Measurements from ENCODE around the gene DLX2. TPM values are rescaled to one million over a fixed set of nuclear protein-coding genes. Genes with fewer than 3 reads are reported as not detected.

Gene DLX2
- total and polyA plus RNA-seq, 2 of the 13 experiments (the other 11 are each of a cell fraction or from before 2014, with no cell fraction given), result 0.07 to 0.15 TPM

GRCh38 chr2:172085460-172086159, 17.1 kb downstream of the DLX2 start, which contains the start of gene DLX1 (continued):
- peak; percentile 9; the same call in 1 of the 2 replicates for TF ChIP-seq GATAD2A (CRISPR knock-in tag; IDR thresholded peaks at IDR 0.05)
- peak; percentile 91 for TF ChIP-seq CHD2 (IDR thresholded peaks at IDR 0.05; ENCODE audit: low read depth, low read length)
- TF ChIP-seq PAXIP1 (CRISPR knock-in tag; conservative IDR thresholded peaks at IDR 0.05), result peak; percentile 6; the same call in 1 of the 2 replicates
- TF ChIP-seq, protein P1, sequence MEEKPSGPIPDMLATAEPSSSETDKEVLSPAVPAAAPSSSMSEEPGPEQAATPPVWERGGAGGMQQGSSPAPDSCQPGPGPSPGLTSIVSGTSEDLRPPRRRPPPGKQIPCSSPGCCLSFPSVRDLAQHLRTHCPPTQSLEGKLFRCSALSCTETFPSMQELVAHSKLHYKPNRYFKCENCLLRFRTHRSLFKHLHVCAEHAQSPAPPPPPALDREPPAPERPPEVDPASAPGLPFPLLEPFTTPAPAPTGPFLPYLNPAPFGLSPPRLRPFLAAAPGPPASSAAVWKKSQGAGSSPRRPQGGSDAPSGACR (CRISPR knock-in tag; IDR thresholded peaks at IDR 0.05), result 0 out of 2 replicates have a peak, but pooled peaks have one; percentile 34
- 0 out of 2 replicates have a peak, but pooled peaks have one; percentile 25 for TF ChIP-seq PITX1 (CRISPR knock-in tag; IDR thresholded peaks at IDR 0.05)

DNA sequence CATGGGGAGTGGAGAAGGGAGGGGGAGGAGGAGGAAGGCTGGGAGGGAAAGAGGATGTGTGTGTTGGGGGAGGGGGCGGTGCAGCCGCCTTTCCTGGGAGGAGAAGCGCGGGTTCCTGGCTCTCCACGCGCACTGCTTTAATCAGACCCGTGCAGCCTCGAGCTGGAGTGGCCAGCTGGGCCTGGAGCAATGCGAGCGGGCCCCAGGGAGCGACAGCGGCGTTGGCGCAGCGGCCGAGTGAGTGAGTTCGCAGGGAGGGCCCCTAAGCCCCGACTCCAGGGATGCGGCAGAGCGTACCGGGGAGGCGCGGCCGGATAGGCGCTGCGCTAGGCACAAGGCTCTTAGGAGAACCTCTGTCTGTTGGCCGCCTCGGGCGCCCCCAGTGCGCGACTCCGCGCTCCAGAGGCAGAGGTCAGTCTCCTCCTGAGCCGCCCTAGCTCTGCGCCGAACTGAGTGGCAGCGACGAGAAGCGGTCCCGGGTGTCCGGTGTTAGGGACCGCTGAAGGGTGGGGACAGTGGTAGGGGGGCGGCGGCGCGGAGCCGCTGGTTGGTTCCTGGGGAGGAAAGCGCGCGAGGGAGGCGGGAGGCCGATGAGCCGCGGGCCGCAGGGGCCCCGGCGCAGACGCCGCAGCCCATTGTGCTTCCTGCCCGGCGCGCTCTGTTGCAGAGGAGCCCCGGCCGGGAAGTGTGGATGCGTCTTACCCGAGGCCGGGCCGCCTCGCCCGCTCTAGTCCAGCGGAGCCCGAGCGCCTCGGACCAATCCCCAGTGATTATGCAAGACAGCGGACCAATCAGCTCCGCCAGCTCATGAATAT, 17.8 kb downstream of the DLX2 start:
- H3K27me3 ChIP-seq (ENCODE audit: control insufficient read depth in 1 of 2, insufficient read depth in 2 of 2, low read length in 2 of 2), result peaks cover 13 to 83% of the 10 kb centered on the region in 2 experiments; a peak in 4 of 5 replicates
- no peak overlapping the region for H3K9ac ChIP-seq (ENCODE audit: insufficient read depth, low read depth, low read length)
- intact Hi-C loops (cut with micrococcal nuclease; ENCODE audit: unreplicated experiment), result loop anchor here (1.0 to 5.0 kb wide), 4 partner anchors 9 to 56 kb away; partner anchors contain the start of gene DLX2
- TF ChIP-seq ISL2 (CRISPR knock-in tag; IDR thresholded peaks at IDR 0.05) (peak; percentile 76), KDM5B (CRISPR knock-in tag; IDR thresholded peaks at IDR 0.05; ENCODE audit: borderline replicate concordance) (peak; percentile 91), NCOA5 (CRISPR knock-in tag; IDR thresholded peaks at IDR 0.05) (no peak), TOE1 (CRISPR knock-in tag; IDR thresholded peaks at IDR 0.05) (no peak), ZFP62 (CRISPR knock-in tag; IDR thresholded peaks at IDR 0.05) (no peak), ZNF784 (CRISPR knock-in tag; IDR thresholded peaks at IDR 0.05; ENCODE audit: borderline replicate concordance) (no peak), POLR2AphosphoS2 (IDR thresholded peaks at IDR 0.05; ENCODE audit: low read depth, low read length) (no peak), CEBPB (IDR thresholded peaks at IDR 0.05; ENCODE audit: borderline replicate concordance, low read depth, low read length) (peak; percentile 97), ZSCAN25 (CRISPR knock-in tag; IDR thresholded peaks at IDR 0.05) (no peak), HNRNPK (IDR thresholded peaks at IDR 0.05; ENCODE audit: low read depth, low read length, poor library complexity, severe bottlenecking) (peak; percentile 75)
- TF ChIP-seq, protein P2, sequence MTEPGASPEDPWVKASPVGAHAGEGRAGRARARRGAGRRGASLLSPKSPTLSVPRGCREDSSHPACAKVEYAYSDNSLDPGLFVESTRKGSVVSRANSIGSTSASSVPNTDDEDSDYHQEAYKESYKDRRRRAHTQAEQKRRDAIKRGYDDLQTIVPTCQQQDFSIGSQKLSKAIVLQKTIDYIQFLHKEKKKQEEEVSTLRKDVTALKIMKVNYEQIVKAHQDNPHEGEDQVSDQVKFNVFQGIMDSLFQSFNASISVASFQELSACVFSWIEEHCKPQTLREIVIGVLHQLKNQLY (CRISPR knock-in tag; IDR thresholded peaks at IDR 0.05), result no peak

More for the DNA sequence above, 17.8 kb downstream of the DLX2 start:
- H3K36me3 ChIP-seq (replicated peaks in 1 of 2; ENCODE audit: control insufficient read depth in 1 of 2, insufficient read depth in 2 of 2, low read length in 2 of 2), result no peaks in the 10 kb centered on the region
- no peaks in the 10 kb centered on the region for H3K79me2 ChIP-seq (ENCODE audit: insufficient read depth, low read length)
- H4K20me1 ChIP-seq (ENCODE audit: insufficient read depth, low read length), result peaks cover 3% of the 10 kb centered on the region; the same call in 1 of the 2 replicates
- in situ Hi-C loops (cut with HindIII; ENCODE audit: extremely low pct_ligation_motif_present, low pct_unique_long_range_greater_than_20kb), result no loop called here
- DNase-seq (ENCODE audit: low spot score), result peak; percentile 92
- 2% methylated on average over 51 of the region's 76 CpGs for WGBS (ENCODE audit: low lambda C conversion rate)
- no peaks in the 10 kb centered on the region for H3K9me3 ChIP-seq (ENCODE audit: low read length)
- peaks cover 83% of the 10 kb centered on the region for H3K4me1 ChIP-seq (ENCODE audit: insufficient read depth, low read length)
- ChIA-PET POLR2A (interaction anchor here (0.5 to 4.9 kb wide), 7 partner anchors 11 to 397 kb away, joined by 3 to 42 read pairs (median 16); partner anchors contain the start of genes DLX2 and DYNC1I2), CTCF (ENCODE audit: low intra/inter-chr PET ratio, low total read pairs) (no interaction called here)
- peak overlapping the region; percentile 18 for H2AFZ ChIP-seq (ENCODE audit: low read length)
- no peak overlapping the region for H3K27ac ChIP-seq (ENCODE audit: extremely low read length, insufficient read depth, low read length)
- H3K4me2 ChIP-seq (ENCODE audit: low read depth, low read length), result peak overlapping the region; percentile 98
- BruUV-seq (replicated peaks), result no TSS peak
- ATAC-seq, result peak; percentile 87
- H3K4me3 ChIP-seq (replicated peaks in 1 of 3; ENCODE audit: insufficient read depth in 1 of 3, low read depth in 2 of 3, low read length in 3 of 3), result peak overlapping the region; percentile 60 to 82 (median 64)
- FAIRE-seq, result no peak
